SK-N-SH treated with all-trans-retinoic acid at 6 μM for 48 hours (cell line): ENCODE data around the gene ATP8A2.

Experiments
- ATAC-seq: fragments of 200-7000 bp; cut with Tn5 transposase; 3 replicates; pipeline ENCODE4 v1.9.1; 2020; ENCODE audit warnings: mild to moderate bottlenecking, moderate library complexity
- ARNTL ChIP-seq: fragments of 450-650 bp; formaldehyde crosslinking; IDR thresholded peaks from 2 replicates; pipeline ENCODE4 v1.5.0; 2020; ENCODE audit warnings: low read depth, mild to moderate bottlenecking, moderate library complexity, borderline replicate concordance
- BACH2 ChIP-seq: fragments of 250-450 bp; sonication (Bioruptor Pico); IDR thresholded peaks from 2 replicates; pipeline ENCODE4 v1.9.0; 2021; ENCODE audit warnings: mild to moderate bottlenecking, borderline replicate concordance
- CSDC2 ChIP-seq: fragments of 250-450 bp; sonication (Bioruptor Pico); IDR thresholded peaks from 2 replicates; pipeline ENCODE4 v1.5.0; 2020; ENCODE audit warnings: mild to moderate bottlenecking, moderate library complexity
- GLIS3 ChIP-seq: fragments of 250-450 bp; sonication (Bioruptor Pico); IDR thresholded peaks from 2 replicates; pipeline ENCODE4 v1.5.0; 2020; ENCODE audit warnings: mild to moderate bottlenecking, moderate library complexity
- ISL1 ChIP-seq: fragments of 250-450 bp; sonication (Bioruptor Pico); IDR thresholded peaks from 2 replicates; pipeline ENCODE4 v2.1.2; 2022; ENCODE audit warnings: mild to moderate bottlenecking, moderate library complexity
- OSR1 ChIP-seq: fragments of 250-450 bp; sonication (Bioruptor Pico); IDR thresholded peaks from 2 replicates; pipeline ENCODE4 v1.8.0; 2022; ENCODE audit warnings: moderate library complexity, mild to moderate bottlenecking, inconsistent platforms
- RARB ChIP-seq: fragments of 250-450 bp; sonication (Bioruptor Pico); IDR thresholded peaks from 2 replicates; pipeline ENCODE4 v1.8.0; 2021; ENCODE audit warnings: mild to moderate bottlenecking, moderate library complexity
- SNAI2 ChIP-seq: fragments of 250-450 bp; sonication (Bioruptor Pico); IDR thresholded peaks from 2 replicates; pipeline ENCODE4 v1.5.0; 2020; ENCODE audit warnings: mild to moderate bottlenecking, moderate library complexity
- TCF4 ChIP-seq: fragments of 250-450 bp; sonication (Bioruptor Pico); IDR thresholded peaks from 2 replicates; pipeline ENCODE4 v1.8.0; 2021; ENCODE audit warnings: mild to moderate bottlenecking, moderate library complexity, borderline replicate concordance
- TOX ChIP-seq: fragments of 250-450 bp; sonication (Bioruptor Pico); IDR thresholded peaks from 2 replicates; pipeline ENCODE4 v1.8.0; 2021; ENCODE audit warnings: mild to moderate bottlenecking, moderate library complexity, borderline replicate concordance
- ZC3H10 ChIP-seq: fragments of 250-450 bp; sonication (Bioruptor Pico); IDR thresholded peaks from 2 replicates; pipeline ENCODE4 v1.5.1; 2021; ENCODE audit warnings: mild to moderate bottlenecking, moderate library complexity
- ZFP3 ChIP-seq: fragments of 250-450 bp; sonication (Bioruptor Pico); IDR thresholded peaks from 2 replicates; pipeline ENCODE4 v1.5.0; 2020; ENCODE audit warnings: mild to moderate bottlenecking, moderate library complexity
- ZNF565 ChIP-seq: fragments of 450-650 bp; formaldehyde crosslinking; conservative IDR thresholded peaks from 2 replicates; pipeline ENCODE4 v1.5.0; 2020; ENCODE audit warnings: low read depth, mild to moderate bottlenecking, moderate library complexity
- ZNF70 ChIP-seq: fragments of 450-650 bp; formaldehyde crosslinking; IDR thresholded peaks from 2 replicates; pipeline ENCODE4 v1.5.0; 2020; ENCODE audit warnings: mild to moderate bottlenecking, moderate library complexity
- ZNF8 ChIP-seq: fragments of 450-650 bp; formaldehyde crosslinking; IDR thresholded peaks from 2 replicates; pipeline ENCODE4 v1.5.0; 2020; ENCODE audit warnings: mild to moderate bottlenecking, moderate library complexity
- TF ChIP-seq, protein P1 (sequence below): fragments of 250-450 bp; sonication (Bioruptor Pico); IDR thresholded peaks from 2 replicates; pipeline ENCODE4 v1.5.1; 2021; ENCODE audit warnings: mild to moderate bottlenecking, moderate library complexity
- TF ChIP-seq, protein P2 (sequence below): fragments of 250-450 bp; sonication (Bioruptor Pico); IDR thresholded peaks from 2 replicates; pipeline ENCODE4 v1.5.0; 2020; ENCODE audit warnings: mild to moderate bottlenecking, moderate library complexity
- TF ChIP-seq, protein P3 (sequence below): fragments of 250-450 bp; sonication (Bioruptor Pico); IDR thresholded peaks from 2 replicates; pipeline ENCODE4 v1.8.0; 2020; ENCODE audit warnings: mild to moderate bottlenecking, moderate library complexity, borderline replicate concordance
- TF ChIP-seq, protein P4 (sequence below): fragments of 250-450 bp; sonication (Bioruptor Pico); IDR thresholded peaks from 2 replicates; pipeline ENCODE4 v1.8.0; 2021; ENCODE audit warnings: low read depth, mild to moderate bottlenecking, moderate library complexity, borderline replicate concordance
- TF ChIP-seq, protein P5 (sequence below): fragments of 250-450 bp; sonication (Bioruptor Pico); IDR thresholded peaks from 2 replicates; pipeline ENCODE4 v1.5.1; 2020; ENCODE audit warnings: low read depth, mild to moderate bottlenecking, moderate library complexity

The ATP8A2 gene

DNA sequence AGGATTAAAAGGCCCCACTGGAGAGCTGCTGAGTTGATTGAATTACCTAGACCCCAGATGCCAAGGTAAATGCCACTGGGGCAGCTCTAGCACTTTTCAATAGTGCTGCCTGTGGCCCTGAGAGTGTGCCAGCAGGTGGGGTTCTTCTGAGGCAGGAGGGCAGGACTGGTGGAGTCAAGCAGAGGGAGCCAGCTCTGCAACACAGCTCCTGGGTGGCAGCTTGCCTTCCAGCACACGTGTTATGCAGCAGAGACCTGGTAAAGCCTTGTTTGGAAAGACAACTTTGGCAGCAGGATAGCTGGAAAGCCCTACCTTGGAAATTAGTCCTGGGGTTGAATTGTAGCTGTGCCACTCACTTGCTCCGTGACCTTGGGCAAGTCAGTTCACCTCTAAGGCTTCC, 306.6 kb downstream of the ATP8A2 start:
- no peak for ATAC-seq
- TF ChIP-seq TOX = no peak
- TF ChIP-seq CSDC2 (CRISPR knock-in tag) = no peak
- TF ChIP-seq ZNF70 (CRISPR knock-in tag) = no peak
- no peak for TF ChIP-seq ZNF565 (CRISPR knock-in tag)
- no peak for TF ChIP-seq OSR1 (CRISPR knock-in tag)

DNA sequence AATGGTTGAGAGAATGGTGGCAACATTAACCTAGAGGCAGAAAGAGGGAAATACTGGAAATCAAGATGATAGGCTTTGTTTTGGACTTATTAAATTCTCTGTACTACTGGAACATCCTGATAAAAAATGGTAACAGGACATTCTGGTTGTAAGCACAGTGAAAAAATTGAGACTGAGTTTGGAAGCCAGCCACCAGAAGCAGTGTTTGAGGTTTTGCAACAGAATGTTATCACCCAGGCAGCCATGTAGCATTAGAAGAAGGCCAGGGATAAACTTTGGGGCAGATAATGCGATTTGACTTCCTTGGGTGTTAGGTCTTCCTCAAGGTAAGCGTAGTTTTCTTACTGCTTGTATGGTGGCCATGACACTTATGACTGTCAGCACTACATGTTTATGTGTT, 307.4 kb downstream of the ATP8A2 start:
- TF ChIP-seq TOX = no peak
- TF ChIP-seq, protein P1, sequence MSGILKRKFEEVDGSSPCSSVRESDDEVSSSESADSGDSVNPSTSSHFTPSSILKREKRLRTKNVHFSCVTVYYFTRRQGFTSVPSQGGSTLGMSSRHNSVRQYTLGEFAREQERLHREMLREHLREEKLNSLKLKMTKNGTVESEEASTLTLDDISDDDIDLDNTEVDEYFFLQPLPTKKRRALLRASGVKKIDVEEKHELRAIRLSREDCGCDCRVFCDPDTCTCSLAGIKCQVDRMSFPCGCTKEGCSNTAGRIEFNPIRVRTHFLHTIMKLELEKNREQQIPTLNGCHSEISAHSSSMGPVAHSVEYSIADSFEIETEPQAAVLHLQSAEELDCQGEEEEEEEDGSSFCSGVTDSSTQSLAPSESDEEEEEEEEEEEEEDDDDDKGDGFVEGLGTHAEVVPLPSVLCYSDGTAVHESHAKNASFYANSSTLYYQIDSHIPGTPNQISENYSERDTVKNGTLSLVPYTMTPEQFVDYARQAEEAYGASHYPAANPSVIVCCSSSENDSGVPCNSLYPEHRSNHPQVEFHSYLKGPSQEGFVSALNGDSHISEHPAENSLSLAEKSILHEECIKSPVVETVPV (CRISPR knock-in tag) = no peak
- TF ChIP-seq RARB (CRISPR knock-in tag) = no peak
- no peak for TF ChIP-seq OSR1 (CRISPR knock-in tag)
- no peak for TF ChIP-seq ZNF565 (CRISPR knock-in tag)
- TF ChIP-seq, protein P2, sequence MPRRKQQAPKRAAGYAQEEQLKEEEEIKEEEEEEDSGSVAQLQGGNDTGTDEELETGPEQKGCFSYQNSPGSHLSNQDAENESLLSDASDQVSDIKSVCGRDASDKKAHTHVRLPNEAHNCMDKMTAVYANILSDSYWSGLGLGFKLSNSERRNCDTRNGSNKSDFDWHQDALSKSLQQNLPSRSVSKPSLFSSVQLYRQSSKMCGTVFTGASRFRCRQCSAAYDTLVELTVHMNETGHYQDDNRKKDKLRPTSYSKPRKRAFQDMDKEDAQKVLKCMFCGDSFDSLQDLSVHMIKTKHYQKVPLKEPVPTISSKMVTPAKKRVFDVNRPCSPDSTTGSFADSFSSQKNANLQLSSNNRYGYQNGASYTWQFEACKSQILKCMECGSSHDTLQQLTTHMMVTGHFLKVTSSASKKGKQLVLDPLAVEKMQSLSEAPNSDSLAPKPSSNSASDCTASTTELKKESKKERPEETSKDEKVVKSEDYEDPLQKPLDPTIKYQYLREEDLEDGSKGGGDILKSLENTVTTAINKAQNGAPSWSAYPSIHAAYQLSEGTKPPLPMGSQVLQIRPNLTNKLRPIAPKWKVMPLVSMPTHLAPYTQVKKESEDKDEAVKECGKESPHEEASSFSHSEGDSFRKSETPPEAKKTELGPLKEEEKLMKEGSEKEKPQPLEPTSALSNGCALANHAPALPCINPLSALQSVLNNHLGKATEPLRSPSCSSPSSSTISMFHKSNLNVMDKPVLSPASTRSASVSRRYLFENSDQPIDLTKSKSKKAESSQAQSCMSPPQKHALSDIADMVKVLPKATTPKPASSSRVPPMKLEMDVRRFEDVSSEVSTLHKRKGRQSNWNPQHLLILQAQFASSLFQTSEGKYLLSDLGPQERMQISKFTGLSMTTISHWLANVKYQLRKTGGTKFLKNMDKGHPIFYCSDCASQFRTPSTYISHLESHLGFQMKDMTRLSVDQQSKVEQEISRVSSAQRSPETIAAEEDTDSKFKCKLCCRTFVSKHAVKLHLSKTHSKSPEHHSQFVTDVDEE (CRISPR knock-in tag) = no peak
- TF ChIP-seq BACH2 = no peak
- TF ChIP-seq, protein P3, sequence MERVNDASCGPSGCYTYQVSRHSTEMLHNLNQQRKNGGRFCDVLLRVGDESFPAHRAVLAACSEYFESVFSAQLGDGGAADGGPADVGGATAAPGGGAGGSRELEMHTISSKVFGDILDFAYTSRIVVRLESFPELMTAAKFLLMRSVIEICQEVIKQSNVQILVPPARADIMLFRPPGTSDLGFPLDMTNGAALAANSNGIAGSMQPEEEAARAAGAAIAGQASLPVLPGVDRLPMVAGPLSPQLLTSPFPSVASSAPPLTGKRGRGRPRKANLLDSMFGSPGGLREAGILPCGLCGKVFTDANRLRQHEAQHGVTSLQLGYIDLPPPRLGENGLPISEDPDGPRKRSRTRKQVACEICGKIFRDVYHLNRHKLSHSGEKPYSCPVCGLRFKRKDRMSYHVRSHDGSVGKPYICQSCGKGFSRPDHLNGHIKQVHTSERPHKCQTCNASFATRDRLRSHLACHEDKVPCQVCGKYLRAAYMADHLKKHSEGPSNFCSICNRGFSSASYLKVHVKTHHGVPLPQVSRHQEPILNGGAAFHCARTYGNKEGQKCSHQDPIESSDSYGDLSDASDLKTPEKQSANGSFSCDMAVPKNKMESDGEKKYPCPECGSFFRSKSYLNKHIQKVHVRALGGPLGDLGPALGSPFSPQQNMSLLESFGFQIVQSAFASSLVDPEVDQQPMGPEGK (CRISPR knock-in tag) = no peak
- TF ChIP-seq GLIS3 = no peak
- TF ChIP-seq TCF4 (CRISPR knock-in tag) = no peak
- no peak for TF ChIP-seq ZFP3 (CRISPR knock-in tag)
- no peak for TF ChIP-seq CSDC2 (CRISPR knock-in tag)
- no peak for ATAC-seq

DNA sequence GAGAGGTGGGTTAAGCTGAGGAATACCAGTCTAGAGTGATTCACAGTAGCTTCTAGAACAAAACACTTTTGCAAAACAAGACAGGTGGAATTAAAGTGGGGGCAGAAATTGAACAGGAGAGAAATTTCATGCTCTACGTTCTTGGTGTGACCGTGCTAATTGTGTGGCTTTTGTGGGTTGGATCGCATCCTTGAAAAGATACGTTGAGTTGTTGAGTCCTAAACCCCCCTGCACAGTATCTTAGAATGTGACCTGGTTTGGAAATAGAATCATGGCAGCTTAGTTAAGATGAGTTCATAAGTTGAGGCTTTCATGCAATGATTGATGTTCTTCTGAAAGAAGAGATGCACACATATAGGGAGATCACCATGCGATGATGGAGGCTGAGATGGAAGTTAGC, 308.2 kb downstream of the ATP8A2 start:
- ATAC-seq = no peak

More for the DNA sequence above, 308.2 kb downstream of the ATP8A2 start:
- TF ChIP-seq TOX = no peak
- TF ChIP-seq, protein P4, sequence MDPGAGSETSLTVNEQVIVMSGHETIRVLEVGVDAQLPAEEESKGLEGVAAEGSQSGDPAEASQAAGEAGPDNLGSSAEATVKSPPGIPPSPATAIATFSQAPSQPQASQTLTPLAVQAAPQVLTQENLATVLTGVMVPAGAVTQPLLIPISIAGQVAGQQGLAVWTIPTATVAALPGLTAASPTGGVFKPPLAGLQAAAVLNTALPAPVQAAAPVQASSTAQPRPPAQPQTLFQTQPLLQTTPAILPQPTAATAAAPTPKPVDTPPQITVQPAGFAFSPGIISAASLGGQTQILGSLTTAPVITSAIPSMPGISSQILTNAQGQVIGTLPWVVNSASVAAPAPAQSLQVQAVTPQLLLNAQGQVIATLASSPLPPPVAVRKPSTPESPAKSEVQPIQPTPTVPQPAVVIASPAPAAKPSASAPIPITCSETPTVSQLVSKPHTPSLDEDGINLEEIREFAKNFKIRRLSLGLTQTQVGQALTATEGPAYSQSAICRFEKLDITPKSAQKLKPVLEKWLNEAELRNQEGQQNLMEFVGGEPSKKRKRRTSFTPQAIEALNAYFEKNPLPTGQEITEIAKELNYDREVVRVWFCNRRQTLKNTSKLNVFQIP (CRISPR knock-in tag) = no peak
- TF ChIP-seq GLIS3 = no peak
- TF ChIP-seq ZNF8 = no peak
- TF ChIP-seq ZNF565 (CRISPR knock-in tag) = no peak
- TF ChIP-seq OSR1 (CRISPR knock-in tag) = no peak
- TF ChIP-seq ISL1 (CRISPR knock-in tag) = no peak
- TF ChIP-seq, protein P2 (CRISPR knock-in tag) = no peak
- TF ChIP-seq, protein P5, sequence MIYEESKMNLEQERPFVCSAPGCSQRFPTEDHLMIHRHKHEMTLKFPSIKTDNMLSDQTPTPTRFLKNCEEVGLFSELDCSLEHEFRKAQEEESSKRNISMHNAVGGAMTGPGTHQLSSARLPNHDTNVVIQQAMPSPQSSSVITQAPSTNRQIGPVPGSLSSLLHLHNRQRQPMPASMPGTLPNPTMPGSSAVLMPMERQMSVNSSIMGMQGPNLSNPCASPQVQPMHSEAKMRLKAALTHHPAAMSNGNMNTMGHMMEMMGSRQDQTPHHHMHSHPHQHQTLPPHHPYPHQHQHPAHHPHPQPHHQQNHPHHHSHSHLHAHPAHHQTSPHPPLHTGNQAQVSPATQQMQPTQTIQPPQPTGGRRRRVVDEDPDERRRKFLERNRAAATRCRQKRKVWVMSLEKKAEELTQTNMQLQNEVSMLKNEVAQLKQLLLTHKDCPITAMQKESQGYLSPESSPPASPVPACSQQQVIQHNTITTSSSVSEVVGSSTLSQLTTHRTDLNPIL (CRISPR knock-in tag) = no peak
- no peak for TF ChIP-seq ARNTL (CRISPR knock-in tag)
- TF ChIP-seq, protein P3 (CRISPR knock-in tag) = no peak
- no peak for TF ChIP-seq ZC3H10 (CRISPR knock-in tag)
- no peak for TF ChIP-seq SNAI2
- TF ChIP-seq CSDC2 (CRISPR knock-in tag) = no peak
